ENCODE results near the gene RPSA.
"Not testable (repeated sequence)": the region's sequence is repeated elsewhere in the genome, so short reads cannot be mapped to it uniquely, and the experiment has no call there.

The RPSA gene

GRCh38 chr3:39406368-39407258 lies at the start of gene RPSA:
RPSA (plus strand) TSS chr3:39406720; CDS start chr3:39407654, 934 bp downstream.
- peak; percentile 98 for DNase-seq (ENCODE audit: low spot score)

- no peak for DNase-seq (ENCODE audit: low spot score)
Observed at GRCh38 chr3:39358333-39358732, 48.2 kb upstream of the RPSA start.

GRCh38 chr3:39361252-39361927 lies 45.1 kb upstream of the RPSA start:
- DNase-seq (ENCODE audit: low spot score) = no peak

- no peak for DNase-seq (ENCODE audit: low spot score)
Observed at GRCh38 chr3:39362192-39362591, 44.3 kb upstream of the RPSA start.

- no peak for DNase-seq (ENCODE audit: low spot score)
Observed at GRCh38 chr3:39362812-39363211, 43.7 kb upstream of the RPSA start.

GRCh38 chr3:39370450-39370849 lies 36.1 kb upstream of the RPSA start:
- DNase-seq (ENCODE audit: low spot score) = not testable (repeated sequence)

GRCh38 chr3:39372833-39373232 lies 33.7 kb upstream of the RPSA start:
- no peak for DNase-seq (ENCODE audit: low spot score)

- no peak for DNase-seq (ENCODE audit: low spot score)
Observed at GRCh38 chr3:39376959-39377634, 29.4 kb upstream of the RPSA start.

- DNase-seq (ENCODE audit: low spot score) = no peak
Observed at GRCh38 chr3:39378088-39378487, 28.4 kb upstream of the RPSA start.

- no peak for DNase-seq (ENCODE audit: low spot score)
Observed at GRCh38 chr3:39378957-39379777, 27.4 kb upstream of the RPSA start.

GRCh38 chr3:39379778-39380155 lies 26.8 kb upstream of the RPSA start:
- no peak for DNase-seq (ENCODE audit: low spot score)

- DNase-seq (ENCODE audit: low spot score) = no peak
Observed at GRCh38 chr3:39381432-39381831, 25.1 kb upstream of the RPSA start.

- DNase-seq (ENCODE audit: low spot score) = peak; percentile 75
Observed at GRCh38 chr3:39383045-39383880, 23.3 kb upstream of the RPSA start, which contains the start of gene SLC25A38. SLC25A38 (plus strand) TSS chr3:39383370; CDS start chr3:39383725, 355 bp downstream.

- peak; percentile 92 for DNase-seq (ENCODE audit: low spot score)
Observed at GRCh38 chr3:39383881-39384664, 22.4 kb upstream of the RPSA start.

- no peak for DNase-seq (ENCODE audit: low spot score)
Observed at GRCh38 chr3:39384665-39385000, 21.9 kb upstream of the RPSA start.

- no peak for DNase-seq (ENCODE audit: low spot score)
Observed at GRCh38 chr3:39385456-39386090, 20.9 kb upstream of the RPSA start.

GRCh38 chr3:39386318-39386717 lies 20.2 kb upstream of the RPSA start:
- DNase-seq (ENCODE audit: low spot score) = no peak

- DNase-seq (ENCODE audit: low spot score) = no peak
Observed at GRCh38 chr3:39387411-39387975, 19.0 kb upstream of the RPSA start.

- no peak for DNase-seq (ENCODE audit: low spot score)
Observed at GRCh38 chr3:39388153-39388552, 18.4 kb upstream of the RPSA start.

Measured in pons (tissue), 1 donor.